Hepatocyte (in vitro differentiated cells): ENCODE results near the gene TXNDC5. TPM values are rescaled to one million over a fixed set of nuclear protein-coding genes. Genes with fewer than 3 reads are reported as not detected.

ENCODE experiments used
- DNase-seq: peaks from one replicate; pipeline ENCODE4 v3.0.0-alpha.2; 2016; ENCODE audit warnings: low spot score
- H2AFZ ChIP-seq: fragments of 200-600 bp; sonication (generic); 2 replicates; pipeline ENCODE4 v1.6.0; 2016; ENCODE audit warnings: antibody characterized with exemption, mild to moderate bottlenecking
- H3K27ac ChIP-seq: fragments of 200-600 bp; sonication (generic); 2 replicates; pipeline ENCODE4 v1.5.1; 2016; ENCODE audit warnings: mild to moderate bottlenecking
- H3K27me3 ChIP-seq: fragments of 200-600 bp; sonication (generic); 2 replicates; pipeline ENCODE4 v1.6.1; 2016
- H3K36me3 ChIP-seq: fragments of 200-600 bp; sonication (generic); replicated peaks from 2 replicates; pipeline ENCODE4 v1.5.1; 2016; ENCODE audit warnings: low read depth; ENCODE audit not compliant: insufficient read depth
- H3K4me1 ChIP-seq: fragments of 200-600 bp; sonication (generic); 2 replicates; pipeline ENCODE4 v1.5.1; 2016; ENCODE audit warnings: mild to moderate bottlenecking, moderate library complexity; ENCODE audit not compliant: insufficient read depth
- H3K4me2 ChIP-seq: fragments of 200-600 bp; sonication (generic); 2 replicates; pipeline ENCODE4 v1.6.0; 2016
- H3K4me3 ChIP-seq: fragments of 200-600 bp; sonication (generic); 2 replicates; pipeline ENCODE4 v1.5.1; 2016; ENCODE audit warnings: mild to moderate bottlenecking
- H3K79me2 ChIP-seq: fragments of 200-600 bp; sonication (generic); 2 replicates; pipeline ENCODE4 v1.6.0; 2017; ENCODE audit warnings: mild to moderate bottlenecking
- H3K9me2 ChIP-seq: fragments of 200-600 bp; sonication (generic); replicated peaks from 2 replicates; pipeline ENCODE4 v1.6.0; 2017; ENCODE audit warnings: mild to moderate bottlenecking; ENCODE audit not compliant: insufficient read depth
- H3K9me3 ChIP-seq: fragments of 200-600 bp; sonication (generic); 2 replicates; pipeline ENCODE4 v1.5.1; 2016; ENCODE audit warnings: low read depth, mild to moderate bottlenecking
- H4K20me1 ChIP-seq: fragments of 200-600 bp; sonication (generic); 2 replicates; pipeline ENCODE4 v1.6.0; 2016; ENCODE audit warnings: mild to moderate bottlenecking; ENCODE audit not compliant: insufficient read depth, poor library complexity, severe bottlenecking
- EZH2 ChIP-seq: fragments of 200-600 bp; sonication (generic); IDR thresholded peaks from 2 replicates; pipeline ENCODE4 v1.6.1; 2016; ENCODE audit warnings: antibody characterized with exemption, mild to moderate bottlenecking, borderline replicate concordance
- EZH2phosphoT487 ChIP-seq: fragments of 200-600 bp; sonication (generic); IDR thresholded peaks from one replicate; pipeline ENCODE4 v1.6.1; 2018; ENCODE audit warnings: antibody characterized with exemption, mild to moderate bottlenecking, low read depth, moderate library complexity; ENCODE audit not compliant: unreplicated experiment, severe bottlenecking
- WGBS: methylation state at CpG from one replicate; pipeline ENCODE4 v1.1.6; 2016; ENCODE audit warnings: low lambda C conversion rate; ENCODE audit errors: missing lambda C conversion rate; 5-methylcytosine and 5-hydroxymethylcytosine counted together
- polyA plus RNA-seq: library from polyadenylated mRNA; unstranded; fragments of >200 nt; fragmentation: Nextera tagmentation; extraction: Ambion mirVana; gene quantifications from 2 replicates; pipeline ENCODE4 v1.2.1, GENCODE V29; 2016
- total RNA-seq: library from RNA; depleted of rRNA; stranded (reverse); fragments of >200 nt; gene quantifications from 2 replicates; pipeline ENCODE4 v1.2.3, GENCODE V29; 2014
- TF ChIP-seq, protein P1 (sequence below): fragments of 200-600 bp; sonication (generic); IDR thresholded peaks from 2 replicates; pipeline ENCODE4 v1.5.1; 2016; ENCODE audit warnings: antibody characterized with exemption, mild to moderate bottlenecking; ENCODE audit not compliant: poor library complexity

TXNDC5 gene
- total and polyA plus RNA-seq, 2 experiments from 2014 or later, result 238 to 241 TPM

DNA sequence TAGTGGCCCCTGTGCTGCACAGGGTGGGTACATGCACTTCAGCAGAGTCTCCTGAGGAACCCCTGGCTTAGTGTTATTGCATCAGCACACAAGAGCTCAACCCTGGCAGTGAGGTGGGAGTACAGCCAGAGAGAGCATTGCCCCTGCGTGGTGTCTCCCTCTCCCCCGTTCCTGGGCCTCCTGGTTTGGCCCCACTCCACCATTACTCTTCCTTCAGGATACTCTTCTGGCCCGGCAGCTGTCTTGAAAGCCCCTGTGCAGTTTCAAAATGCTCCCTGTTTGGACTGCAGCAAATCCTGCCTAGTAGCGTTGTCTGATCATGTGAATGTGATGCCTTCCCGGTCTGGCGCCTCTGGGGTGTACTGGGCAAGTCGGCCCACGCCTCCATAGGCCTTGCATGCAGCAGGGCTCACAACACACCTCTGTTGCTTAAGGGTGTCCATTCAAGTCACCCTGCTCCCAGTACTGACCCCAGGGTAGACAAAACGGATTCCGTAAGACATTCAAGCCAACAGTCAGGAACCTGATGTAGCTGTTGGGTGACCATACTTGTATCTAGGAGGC, 32.1 kb downstream of the TXNDC5 start:
- Histone ChIP-seq H4K20me1 (no peaks in the 10 kb centered on the region), H3K36me3 (no peaks in the 10 kb centered on the region), H3K27ac (no peak overlapping the region), H3K4me3 (no peak overlapping the region), H3K9me3 (no peaks in the 10 kb centered on the region), H3K9me2 (no peaks in the 10 kb centered on the region), H3K79me2 (no peaks in the 10 kb centered on the region), H3K4me1 (peaks cover 4% of the 10 kb centered on the region), H3K4me2 (no peak overlapping the region), H2AFZ (no peak overlapping the region), H3K27me3 (no peaks in the 10 kb centered on the region)
- TF ChIP-seq EZH2, result no peak
- WGBS, result 88% methylated on average over 10 of the region's 10 CpGs
- DNase-seq, result no peak

- Histone ChIP-seq H3K27me3 (no peaks in the 10 kb centered on the region), H2AFZ (no peak overlapping the region), H3K4me3 (no peak overlapping the region), H3K36me3 (no peaks in the 10 kb centered on the region), H3K27ac (no peak overlapping the region), H3K9me2 (no peaks in the 10 kb centered on the region), H3K4me2 (no peak overlapping the region), H3K9me3 (no peaks in the 10 kb centered on the region), H3K4me1 (no peaks in the 10 kb centered on the region), H4K20me1 (no peaks in the 10 kb centered on the region), H3K79me2 (no peaks in the 10 kb centered on the region)
- no peak for DNase-seq
- TF ChIP-seq EZH2 (no peak), EZH2phosphoT487 (no peak)
- TF ChIP-seq, protein P1, sequence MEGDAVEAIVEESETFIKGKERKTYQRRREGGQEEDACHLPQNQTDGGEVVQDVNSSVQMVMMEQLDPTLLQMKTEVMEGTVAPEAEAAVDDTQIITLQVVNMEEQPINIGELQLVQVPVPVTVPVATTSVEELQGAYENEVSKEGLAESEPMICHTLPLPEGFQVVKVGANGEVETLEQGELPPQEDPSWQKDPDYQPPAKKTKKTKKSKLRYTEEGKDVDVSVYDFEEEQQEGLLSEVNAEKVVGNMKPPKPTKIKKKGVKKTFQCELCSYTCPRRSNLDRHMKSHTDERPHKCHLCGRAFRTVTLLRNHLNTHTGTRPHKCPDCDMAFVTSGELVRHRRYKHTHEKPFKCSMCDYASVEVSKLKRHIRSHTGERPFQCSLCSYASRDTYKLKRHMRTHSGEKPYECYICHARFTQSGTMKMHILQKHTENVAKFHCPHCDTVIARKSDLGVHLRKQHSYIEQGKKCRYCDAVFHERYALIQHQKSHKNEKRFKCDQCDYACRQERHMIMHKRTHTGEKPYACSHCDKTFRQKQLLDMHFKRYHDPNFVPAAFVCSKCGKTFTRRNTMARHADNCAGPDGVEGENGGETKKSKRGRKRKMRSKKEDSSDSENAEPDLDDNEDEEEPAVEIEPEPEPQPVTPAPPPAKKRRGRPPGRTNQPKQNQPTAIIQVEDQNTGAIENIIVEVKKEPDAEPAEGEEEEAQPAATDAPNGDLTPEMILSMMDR, result no peak
- 87% methylated on average over 10 of the region's 10 CpGs for WGBS
Observed at GRCh38 chr6:7868926-7869325, 41.7 kb downstream of the TXNDC5 start.

GRCh38 chr6:7866526-7866925, 44.1 kb downstream of the TXNDC5 start:
- no peaks in the 10 kb centered on the region for H4K20me1 ChIP-seq
- no peak overlapping the region for H3K4me2 ChIP-seq
- H3K27ac ChIP-seq, result no peak overlapping the region
- H3K9me2 ChIP-seq, result no peaks in the 10 kb centered on the region
- H3K79me2 ChIP-seq, result no peaks in the 10 kb centered on the region
- no peaks in the 10 kb centered on the region for H3K4me1 ChIP-seq
- H3K36me3 ChIP-seq, result no peaks in the 10 kb centered on the region
- TF ChIP-seq EZH2phosphoT487, result no peak
- TF ChIP-seq, protein P1, result no peak
- TF ChIP-seq EZH2, result no peak
- H3K4me3 ChIP-seq, result no peak overlapping the region
- no peaks in the 10 kb centered on the region for H3K9me3 ChIP-seq
- no peak overlapping the region for H2AFZ ChIP-seq
- 100% methylated on average over 1 of the region's 1 CpG for WGBS
- no peaks in the 10 kb centered on the region for H3K27me3 ChIP-seq
- DNase-seq, result no peak

GRCh38 chr6:7865781-7866180, 44.8 kb downstream of the TXNDC5 start:
- H3K27ac ChIP-seq, result no peak overlapping the region
- no peaks in the 10 kb centered on the region for H3K79me2 ChIP-seq
- WGBS, result 83% methylated on average over 6 of the region's 6 CpGs
- no peaks in the 10 kb centered on the region for H3K9me2 ChIP-seq
- H3K4me1 ChIP-seq, result no peaks in the 10 kb centered on the region
- H3K27me3 ChIP-seq, result no peaks in the 10 kb centered on the region
- no peaks in the 10 kb centered on the region for H4K20me1 ChIP-seq
- DNase-seq, result no peak
- no peak overlapping the region for H3K4me2 ChIP-seq
- H2AFZ ChIP-seq, result no peak overlapping the region
- TF ChIP-seq EZH2 (no peak), EZH2phosphoT487 (no peak)
- TF ChIP-seq, protein P1, result no peak
- no peaks in the 10 kb centered on the region for H3K36me3 ChIP-seq
- no peaks in the 10 kb centered on the region for H3K9me3 ChIP-seq
- H3K4me3 ChIP-seq, result no peak overlapping the region
